Stromal cell of bone marrow (primary cell): ENCODE data around the gene CYP2F1.
A peak's percentile ranks its signal among the peaks of the same experiment; 100 is the strongest.
"Not testable (repeated sequence)": the region's sequence is repeated elsewhere in the genome, so short reads cannot be mapped to it uniquely, and the experiment has no call there.

Experiments
- DNase-seq: peaks from one replicate; pipeline ENCODE4 v3.0.0-alpha.2; 2012; ENCODE audit warnings: low read depth

Gene CYP2F1

DNA sequence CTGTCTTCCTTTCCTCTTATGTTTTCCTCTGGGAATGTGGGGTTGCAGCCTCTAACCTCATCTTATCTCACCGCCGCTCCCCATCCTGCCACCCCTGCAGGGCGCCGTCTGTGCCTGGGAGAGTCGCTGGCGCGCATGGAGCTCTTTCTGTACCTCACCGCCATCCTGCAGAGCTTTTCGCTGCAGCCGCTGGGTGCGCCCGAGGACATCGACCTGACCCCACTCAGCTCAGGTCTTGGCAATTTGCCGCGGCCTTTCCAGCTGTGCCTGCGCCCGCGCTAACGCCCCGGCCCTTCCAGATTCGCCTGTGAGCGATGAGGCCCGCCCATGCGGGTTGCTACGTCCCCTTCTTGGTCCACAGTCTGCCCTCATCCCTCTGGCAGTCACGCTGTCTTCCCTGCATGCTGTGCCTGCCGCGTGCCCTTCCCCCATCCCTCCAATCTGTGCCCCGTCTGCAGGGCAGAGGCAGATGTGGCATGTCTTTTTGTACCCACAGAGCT, 13.6 kb downstream of the CYP2F1 start:
- peak; percentile 23 for DNase-seq

DNA sequence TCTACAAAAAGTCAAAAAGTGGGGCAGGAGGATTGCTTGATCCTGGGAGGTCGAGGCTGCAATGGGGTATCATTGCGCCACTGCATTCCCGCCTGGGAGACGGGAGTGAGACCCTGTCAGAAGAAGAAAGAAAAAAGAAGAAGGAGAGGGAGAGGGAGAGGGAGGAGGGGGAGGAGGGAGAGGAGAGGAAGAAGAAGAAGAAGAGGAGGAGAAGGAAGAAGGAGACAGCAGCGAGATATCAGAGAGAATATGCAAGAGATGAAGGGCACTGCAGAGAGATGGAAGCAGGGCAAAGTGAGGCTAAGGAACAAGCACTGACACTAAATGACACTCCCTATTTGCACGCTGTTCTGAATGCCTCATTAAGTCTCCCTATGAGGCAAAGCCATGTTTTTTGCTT, 14.5 kb downstream of the CYP2F1 start:
- no peak for DNase-seq

DNA sequence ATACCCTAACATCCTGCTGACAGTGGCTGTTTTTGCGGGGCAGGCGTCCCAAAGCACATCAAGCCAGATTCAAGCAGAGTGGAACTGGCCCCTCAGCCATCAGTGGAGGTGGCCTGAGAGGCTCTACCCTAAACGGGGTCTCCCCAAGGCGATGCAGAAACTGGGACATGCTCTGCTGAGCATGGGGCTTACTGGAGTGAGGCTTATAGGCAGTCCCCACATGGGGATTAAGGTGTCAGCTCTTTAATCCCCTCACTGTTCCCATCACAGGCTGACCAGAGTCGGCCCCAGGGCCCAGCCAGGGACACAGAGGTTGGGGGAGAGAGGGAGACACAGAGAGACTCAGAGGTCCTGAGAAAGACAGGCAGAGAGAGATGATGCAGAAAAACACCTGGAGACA, 17.0 kb downstream of the CYP2F1 start:
- DNase-seq = no peak

DNA sequence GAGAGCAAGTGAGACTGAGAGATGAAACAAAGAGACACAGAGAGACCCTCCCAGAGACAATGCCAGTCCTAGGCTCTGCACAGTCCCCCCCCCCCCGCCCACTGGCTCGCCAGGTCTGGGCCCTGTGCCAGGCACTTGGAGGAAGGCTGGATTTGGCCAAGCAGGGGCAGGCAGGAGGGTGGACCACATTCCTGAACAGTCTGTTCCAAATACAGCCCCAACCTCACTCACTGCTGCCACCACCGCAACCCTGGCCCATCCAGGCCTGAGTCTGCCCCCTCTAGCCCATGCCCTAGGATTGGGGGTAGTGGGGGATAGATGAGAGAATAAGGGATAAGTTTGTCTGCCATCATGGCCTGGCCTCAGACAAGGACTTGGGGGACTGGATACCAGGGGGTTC, 19.0 kb downstream of the CYP2F1 start:
- no peak for DNase-seq

DNA sequence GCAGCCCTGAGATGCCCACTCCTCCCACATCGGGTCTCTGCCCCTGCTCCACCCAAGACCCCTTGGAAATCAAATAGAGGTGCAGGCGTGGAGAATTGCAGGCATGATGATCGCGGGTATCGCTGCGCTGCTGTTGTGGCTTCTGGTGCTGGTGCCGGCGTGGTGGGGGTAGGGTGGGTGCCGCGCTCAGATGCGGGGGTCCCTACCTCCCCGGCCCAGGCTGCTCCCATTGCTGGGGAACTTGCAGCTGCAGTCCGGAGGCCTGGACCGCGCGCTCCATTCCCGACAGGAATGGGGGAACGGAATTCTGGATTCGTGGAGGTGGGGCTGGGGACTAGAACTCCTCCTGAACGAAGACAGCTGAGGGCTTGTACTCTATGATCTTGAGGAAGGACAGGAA, 20.4 kb downstream of the CYP2F1 start:
- DNase-seq = no peak

DNA sequence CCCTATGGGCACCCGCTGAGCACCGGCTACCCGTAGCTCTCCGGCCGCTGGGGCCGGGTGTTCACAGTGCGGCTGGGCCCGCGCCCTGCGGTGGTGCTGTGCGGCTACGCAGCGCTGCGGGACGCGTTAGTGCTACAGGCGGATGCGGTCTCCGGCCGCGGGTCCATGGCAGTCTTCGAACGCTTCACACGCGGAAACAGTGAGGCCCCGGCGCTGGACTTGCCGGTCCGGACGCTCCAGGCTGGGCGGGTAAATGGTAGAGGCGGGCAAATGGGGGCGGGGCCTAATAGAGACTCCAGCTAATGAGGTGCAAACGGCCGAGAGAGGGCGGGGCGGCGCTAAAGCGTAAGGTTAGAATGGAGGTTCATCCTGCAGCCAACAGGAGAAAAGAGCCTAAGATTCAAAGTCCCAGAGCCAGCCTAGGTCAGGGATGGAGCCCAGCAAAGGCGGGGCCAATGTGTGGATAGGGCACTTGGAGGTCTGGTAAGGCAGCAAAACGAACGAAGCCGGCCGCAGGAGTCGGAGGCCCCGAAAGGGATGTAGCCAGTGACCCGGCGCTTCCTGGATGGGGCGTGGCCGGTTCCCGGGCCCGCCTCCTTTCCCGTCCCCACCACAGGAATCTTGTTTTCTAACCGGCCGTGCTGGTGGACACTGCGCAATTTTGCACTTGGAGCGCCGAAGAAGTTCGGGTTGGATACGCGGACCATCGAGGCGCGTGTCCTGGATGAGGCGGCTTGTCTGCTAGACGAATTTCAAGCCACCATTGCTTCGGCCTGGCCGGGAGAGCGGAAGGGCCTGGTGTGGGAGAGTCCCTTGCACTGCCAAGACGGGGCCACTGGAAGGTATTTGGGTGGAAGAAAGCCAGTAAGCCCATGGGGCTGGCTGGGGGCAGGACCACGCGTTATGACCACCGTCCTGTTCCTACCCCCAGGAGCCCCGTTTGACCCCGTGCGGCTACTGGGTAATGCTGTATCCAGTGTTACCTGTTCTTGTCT, 21.5 kb downstream of the CYP2F1 start:
- peak; percentile 17 for DNase-seq

DNA sequence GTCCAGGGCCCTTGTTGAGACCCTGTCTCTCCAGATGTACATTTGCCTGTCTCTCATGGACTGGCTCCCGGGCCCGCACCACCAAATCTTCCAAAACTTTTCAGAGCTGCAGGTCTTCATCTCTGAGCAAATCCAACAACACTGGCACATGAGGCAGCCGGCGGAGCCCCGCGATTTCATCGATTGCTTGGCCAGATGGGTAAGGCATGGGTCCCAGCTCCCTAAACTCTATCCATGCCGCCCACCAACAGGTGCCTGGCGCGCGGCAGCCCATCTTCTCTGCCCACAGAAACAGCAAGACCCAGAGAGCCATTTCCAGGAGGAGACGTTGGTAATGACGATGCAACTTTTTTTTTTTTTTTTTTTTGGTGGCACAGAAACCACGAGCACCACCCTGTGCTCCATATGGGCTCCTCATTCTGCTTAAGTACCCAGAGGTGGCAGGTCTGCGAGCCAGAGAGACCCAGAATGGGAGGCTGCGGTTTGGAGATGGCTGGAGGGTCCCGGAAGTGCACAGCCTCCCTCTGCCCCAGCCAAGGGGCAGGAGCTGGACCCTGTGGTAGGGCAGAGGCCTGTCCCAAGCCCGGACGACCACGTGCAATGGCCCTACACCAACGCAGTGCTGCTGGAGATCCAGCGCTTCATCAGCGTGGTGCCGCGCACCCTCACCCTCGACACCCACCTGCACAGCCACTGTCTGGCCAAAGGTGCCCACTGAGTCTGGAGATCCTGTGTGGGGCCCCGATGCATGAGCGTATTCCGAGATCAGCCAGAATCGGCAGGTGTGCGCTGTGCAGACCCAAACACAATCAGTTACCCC, 22.6 kb downstream of the CYP2F1 start:
- no peak for DNase-seq

DNA sequence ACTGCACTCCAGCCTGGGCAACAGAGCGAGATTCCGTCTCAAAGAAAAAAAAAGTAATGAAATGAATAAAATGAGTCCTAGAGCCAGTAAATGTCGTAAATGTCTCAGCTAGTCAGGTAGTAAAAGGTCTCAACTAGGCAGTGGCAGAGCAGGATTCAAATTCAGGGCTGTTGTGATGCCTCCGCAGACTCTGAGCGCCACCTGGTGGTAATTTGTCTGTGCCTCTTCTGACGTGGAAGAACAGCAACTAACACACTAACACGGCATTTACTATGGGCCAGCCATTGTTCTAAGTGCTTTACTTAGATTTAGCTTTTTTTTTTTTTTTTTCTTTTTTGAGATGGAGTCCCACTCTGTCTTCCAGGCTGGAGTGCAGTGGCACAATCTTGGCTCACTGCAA, 30.2 kb downstream of the CYP2F1 start:
- peak; percentile 59 for DNase-seq

DNA sequence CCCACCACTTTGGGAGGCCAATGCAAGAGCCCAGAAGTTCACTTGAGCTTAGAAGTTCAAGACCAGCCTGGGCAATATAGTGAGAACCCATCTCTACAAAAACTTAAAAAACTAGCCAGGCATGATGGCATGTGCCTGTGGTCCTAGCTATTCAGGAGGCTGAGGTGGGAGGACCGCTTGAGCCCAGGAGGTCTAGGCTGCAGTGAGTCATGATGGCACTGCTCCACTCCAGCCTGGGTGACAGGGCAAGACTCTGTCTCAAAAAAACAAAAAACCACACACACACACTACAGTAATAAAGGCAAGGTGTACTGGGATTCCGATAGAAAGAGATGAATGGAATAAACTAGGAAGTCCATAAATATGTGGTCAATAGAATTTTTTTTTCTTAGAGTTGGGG, 35.6 kb downstream of the CYP2F1 start:
- DNase-seq = no peak

DNA sequence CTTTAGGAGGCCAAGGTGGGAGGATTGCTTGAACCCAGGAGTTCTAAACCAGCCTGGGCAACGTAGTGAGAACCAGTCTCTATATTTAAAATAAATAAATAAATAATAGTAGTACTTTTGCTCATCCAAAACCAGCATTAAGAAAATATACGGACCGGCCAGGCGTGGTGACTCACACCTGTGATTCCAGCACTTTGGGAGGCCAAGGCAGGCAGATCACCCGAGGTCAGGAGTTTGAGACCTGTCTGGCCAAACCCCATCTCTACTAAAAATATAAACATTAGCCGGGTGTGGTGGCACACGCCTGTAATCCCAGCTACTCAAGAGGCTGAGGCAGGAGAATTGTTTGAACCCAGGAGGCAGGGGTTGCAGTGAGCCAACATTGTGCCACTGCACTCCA, 36.8 kb downstream of the CYP2F1 start:
- not testable (repeated sequence) for DNase-seq

DNA sequence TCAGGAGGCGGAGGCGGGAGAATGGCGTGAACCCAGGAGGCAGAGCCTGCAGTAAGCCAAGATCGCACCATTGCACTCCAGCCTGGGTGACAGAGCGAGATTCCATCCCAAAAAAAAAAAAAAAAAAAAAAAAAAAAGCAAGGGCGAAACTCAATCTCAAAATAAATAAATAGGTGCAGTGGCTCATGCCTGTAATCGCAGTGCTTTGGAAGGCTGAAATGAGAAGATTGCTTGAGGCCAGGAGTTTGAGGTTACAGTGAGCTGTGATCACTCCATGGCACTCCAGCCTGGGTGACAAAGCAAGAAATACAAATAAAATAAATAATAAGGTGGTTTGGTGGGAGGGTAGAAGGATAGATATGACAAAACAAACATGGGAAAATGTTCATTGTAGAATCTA, 39.8 kb downstream of the CYP2F1 start:
- no peak for DNase-seq

DNA sequence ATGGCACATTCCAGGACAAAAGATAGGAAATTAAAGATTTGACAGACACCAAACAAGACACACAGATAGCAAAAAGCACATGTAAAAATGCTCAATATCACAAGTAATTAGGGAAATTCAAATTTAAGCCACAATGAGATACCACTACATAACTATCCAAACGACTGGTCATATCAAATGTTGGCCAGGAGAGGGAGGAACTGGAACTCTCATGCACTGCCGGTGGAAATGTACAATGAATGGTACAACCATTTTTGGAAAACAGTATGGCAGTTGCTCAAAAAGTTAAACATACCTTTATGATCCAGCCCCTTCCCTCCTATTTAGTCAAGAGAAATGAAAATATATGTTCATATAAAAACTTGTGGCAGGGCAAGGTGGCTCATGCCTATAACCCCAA, 42.0 kb downstream of the CYP2F1 start:
- no peak for DNase-seq

DNA sequence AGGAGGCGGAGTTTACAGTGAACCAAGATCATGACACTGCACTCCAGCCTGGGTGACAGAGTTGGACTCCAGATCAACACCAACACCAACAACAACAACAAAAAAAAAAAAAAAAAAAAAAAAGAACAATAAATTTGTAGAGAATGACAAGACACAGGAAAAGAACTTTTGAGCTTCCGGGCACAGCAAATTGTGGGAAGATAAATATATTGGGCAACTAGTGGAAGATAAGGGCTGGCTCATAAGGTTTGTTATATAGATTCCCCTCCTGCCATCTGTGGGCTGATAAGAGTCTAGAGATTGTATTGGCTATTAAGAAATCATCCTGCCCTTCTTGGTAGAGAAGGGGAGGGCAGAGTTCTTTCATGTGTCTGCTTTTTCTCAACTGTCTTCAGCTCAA, 45.6 kb downstream of the CYP2F1 start:
- no peak for DNase-seq

DNA sequence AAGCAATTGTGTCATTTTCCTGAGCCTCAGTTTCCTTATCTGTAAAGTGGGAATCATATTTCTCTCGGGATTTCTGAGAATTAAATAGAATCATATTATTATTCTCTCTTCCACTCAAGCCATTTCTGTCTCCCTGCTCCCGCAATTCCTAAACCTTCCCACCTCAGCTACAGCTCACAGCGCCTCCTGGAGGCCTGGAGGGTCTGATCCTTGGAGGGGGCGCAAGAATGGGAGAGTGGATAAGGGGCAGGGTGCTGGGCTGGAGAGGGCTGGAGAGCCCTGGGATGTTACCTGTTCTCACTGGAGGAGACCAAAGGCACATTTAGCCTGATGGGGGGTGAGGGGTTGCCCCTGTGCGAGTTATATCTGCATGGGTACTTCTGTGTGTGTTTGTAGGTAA, 47.7 kb downstream of the CYP2F1 start:
- no peak for DNase-seq

DNA sequence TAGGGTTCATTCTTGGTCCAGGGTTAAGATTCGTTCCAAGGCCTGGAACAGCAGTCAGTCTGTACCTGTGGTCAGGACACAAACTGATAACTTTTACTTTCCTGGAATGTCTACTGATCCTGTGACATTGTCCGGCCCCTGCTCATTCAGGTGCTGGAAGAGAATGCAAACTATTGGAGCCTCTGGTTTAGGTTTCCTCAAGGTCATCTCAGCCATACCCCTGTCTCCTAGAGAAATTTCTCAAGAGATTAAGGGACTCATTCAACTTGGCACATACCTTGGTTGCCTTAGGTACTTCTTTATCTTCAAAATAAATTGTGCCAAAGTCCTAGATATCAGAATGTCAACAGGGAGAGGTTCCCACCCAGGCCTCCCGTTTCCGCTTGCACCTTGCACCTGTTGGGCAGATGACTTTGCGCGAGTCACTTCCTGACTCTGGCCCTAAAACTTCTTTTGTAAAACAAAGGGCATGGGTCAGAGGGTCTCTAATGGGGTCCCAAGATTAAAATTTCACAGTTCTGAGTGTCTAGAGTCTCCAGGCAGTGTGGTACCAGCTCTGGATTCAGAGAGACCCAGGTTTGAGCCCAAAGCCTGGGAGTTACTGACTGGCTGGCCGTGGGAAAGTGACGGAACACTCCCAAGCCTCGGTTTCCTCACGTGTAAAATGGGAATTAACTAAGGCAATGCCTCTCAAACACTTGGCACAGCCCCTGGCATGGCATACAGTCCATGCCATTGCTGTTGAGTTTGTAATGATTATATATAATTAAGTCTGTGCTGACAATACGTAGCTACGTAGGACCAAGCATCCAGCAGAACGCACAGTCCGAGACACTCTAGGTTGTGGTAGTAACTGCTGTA, 52.9 kb downstream of the CYP2F1 start:
- DNase-seq = no peak

DNA sequence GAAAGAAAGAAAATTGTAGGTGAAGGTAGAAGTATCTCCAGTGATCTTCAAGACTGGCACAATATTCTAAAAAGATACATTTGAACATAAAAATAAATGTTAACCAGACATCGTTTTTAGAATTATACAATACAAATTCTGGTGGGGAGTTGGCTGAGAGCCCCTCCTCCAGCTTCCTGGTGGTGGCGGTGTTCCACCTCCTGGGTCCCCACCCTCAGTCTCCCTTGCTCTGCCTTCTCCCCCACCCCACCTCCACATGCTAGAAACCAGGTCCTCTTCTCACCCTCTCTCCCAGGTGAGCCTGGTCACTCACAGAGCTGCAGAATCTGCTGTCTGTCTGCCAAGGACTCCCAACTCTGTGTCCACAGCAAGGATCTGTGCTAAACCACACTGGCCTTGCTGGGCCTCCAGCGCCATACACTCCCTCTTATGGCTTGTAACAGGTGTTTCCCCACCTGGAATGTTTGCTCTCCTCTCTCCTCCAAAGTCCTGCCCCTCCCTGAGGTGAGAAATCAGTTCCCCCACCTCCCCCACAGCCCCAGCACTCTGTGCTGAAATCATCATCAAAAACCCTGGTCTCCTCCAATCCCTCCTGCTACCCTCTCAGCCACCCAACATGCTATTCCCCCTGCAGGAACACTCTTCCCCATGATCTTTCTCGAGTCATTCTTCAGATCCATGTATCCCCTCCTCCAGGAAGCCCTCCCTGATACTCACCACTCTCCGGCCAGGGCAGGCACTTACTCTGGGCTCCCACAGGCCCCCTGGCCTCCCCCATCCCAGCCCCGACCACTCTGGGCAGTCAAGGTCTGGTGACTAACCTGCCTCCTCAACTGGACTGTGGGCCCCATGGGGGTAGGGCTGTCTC, 58.3 kb downstream of the CYP2F1 start:
- no peak for DNase-seq

DNA sequence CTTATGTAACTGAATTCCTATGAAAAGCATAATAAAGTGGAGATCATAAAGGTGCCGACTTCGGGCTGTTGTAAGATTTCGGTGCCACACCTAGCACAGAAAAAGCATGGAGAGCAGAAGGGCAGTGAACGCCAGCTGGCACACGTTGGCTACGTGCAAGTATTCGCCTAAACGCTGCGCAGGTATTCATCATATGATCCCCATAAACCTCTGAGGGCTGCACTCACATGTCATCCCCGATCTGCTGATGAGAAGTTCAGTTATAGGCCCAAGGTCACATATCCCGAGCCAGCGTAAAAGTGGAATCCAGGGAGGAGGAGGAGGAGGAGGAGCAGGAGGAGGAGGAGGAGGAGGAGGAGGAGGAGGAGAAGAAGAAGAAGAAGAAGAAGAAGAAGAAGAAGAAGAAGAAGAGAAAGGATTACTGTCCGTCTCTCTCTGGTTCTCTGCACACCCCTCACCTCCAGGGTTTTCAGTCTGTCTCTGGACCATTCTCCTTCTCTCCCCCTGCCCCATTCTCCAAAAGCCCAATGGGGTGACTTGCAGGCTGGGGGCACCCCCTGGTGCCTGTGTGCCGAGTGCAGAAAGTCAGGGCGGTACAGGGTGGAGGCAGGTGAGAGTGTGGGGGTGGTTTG, 60.2 kb downstream of the CYP2F1 start:
- no peak for DNase-seq

DNA sequence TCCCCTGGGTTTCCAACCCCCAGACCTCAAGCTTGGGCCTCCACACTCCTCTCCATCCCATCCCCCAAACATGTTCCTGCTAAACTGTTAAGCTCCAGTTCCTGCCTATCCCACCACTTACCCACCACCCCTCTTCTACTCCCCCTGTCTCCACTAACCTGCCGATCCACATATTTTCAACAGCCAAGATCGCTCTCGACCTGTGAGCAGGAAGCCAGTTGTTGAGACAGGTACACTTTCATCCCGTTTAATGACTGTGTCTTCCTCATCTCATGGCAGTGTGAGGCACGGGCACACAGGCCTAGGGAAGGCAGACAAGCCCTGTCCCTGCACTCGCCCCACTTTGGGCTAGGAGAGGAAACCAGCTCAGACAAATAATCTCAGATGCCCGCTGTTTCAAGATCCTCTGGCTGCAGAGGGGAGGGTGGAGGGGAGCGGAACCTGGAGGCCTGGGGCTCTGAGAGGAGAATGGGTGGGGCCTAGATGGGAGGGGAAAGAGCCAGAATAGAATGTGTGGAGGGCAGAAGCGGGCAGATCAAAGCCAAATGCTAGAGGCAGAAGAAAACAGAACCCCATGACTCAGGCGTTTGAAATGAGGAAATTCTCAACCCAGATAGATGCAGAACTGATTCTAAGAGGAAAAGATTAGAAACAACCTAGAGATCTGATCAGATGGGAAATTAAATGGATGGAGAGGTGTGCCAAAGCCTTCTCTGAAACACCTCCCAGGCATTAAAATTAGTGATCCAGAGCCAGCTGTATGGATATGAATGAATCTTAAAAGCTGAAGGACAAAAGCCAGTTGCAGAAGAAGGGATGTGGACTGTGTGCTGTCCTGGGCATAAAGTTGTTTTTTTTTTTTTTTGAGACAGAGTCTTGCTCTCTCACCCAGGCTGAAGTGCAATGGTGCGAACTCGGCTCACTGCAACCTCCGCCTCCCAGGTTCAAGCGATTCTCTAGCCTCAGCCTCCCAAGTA, 61.9 kb downstream of the CYP2F1 start:
- no peak for DNase-seq
